ENCODE measurements around the gene FXYD4. TPM values are rescaled to one million over a fixed set of nuclear protein-coding genes. Genes with fewer than 3 reads are reported as not detected.

FXYD4 gene
- polyA plus RNA-seq, 1 donor (not counting 4 experiments of a cell fraction or from before 2014, with no cell fraction given) = not detected

- no peaks in the 10 kb centered on the region for H3K9me1 ChIP-seq (ENCODE audit: control insufficient read depth, extremely low read depth, insufficient read depth, low read length)
- peaks cover 6% of the 10 kb centered on the region for H3K27me3 ChIP-seq (ENCODE audit: control insufficient read depth, extremely low read depth, insufficient read depth, low read length)
- H2AFZ ChIP-seq (ENCODE audit: control insufficient read depth, low read length) = peak overlapping the region; percentile 49
- no peaks in the 10 kb centered on the region for H3K4me1 ChIP-seq (ENCODE audit: control insufficient read depth, extremely low read depth, insufficient read depth, low read length)
- H3K4me3 ChIP-seq (ENCODE audit: control insufficient read depth in 2 of 3, extremely low read depth in 1 of 3, insufficient read depth in 2 of 3, low read depth in 1 of 3, low read length in 3 of 3) = peak overlapping the region in 2 of 3 experiments; percentile 10 to 34
- no peaks in the 10 kb centered on the region for H3K9me3 ChIP-seq (ENCODE audit: control insufficient read depth, low read depth, low read length)
- no peak overlapping the region for H3K27ac ChIP-seq (ENCODE audit: control insufficient read depth, insufficient read depth, low read length)
- H3K36me3 ChIP-seq (ENCODE audit: control insufficient read depth in 2 of 2, extremely low read depth in 1 of 2, insufficient read depth in 2 of 2, low read length in 2 of 2) = no peaks in the 10 kb centered on the region
- H4K20me1 ChIP-seq (ENCODE audit: control insufficient read depth, extremely low read depth, insufficient read depth, low read length) = no peaks in the 10 kb centered on the region
- FAIRE-seq (no peak), DNase-seq (ENCODE audit: low read depth, low spot score) (peak; percentile 26)
- no peaks in the 10 kb centered on the region for H3K79me2 ChIP-seq (ENCODE audit: control insufficient read depth, insufficient read depth, low read length)
- H3K9ac ChIP-seq (ENCODE audit: control insufficient read depth, extremely low read depth, insufficient read depth, low read length) = no peak overlapping the region
- TF ChIP-seq EZH2 (IDR thresholded peaks at IDR 0.05; ENCODE audit: low read length) = no peak
- TF ChIP-seq, protein P1, sequence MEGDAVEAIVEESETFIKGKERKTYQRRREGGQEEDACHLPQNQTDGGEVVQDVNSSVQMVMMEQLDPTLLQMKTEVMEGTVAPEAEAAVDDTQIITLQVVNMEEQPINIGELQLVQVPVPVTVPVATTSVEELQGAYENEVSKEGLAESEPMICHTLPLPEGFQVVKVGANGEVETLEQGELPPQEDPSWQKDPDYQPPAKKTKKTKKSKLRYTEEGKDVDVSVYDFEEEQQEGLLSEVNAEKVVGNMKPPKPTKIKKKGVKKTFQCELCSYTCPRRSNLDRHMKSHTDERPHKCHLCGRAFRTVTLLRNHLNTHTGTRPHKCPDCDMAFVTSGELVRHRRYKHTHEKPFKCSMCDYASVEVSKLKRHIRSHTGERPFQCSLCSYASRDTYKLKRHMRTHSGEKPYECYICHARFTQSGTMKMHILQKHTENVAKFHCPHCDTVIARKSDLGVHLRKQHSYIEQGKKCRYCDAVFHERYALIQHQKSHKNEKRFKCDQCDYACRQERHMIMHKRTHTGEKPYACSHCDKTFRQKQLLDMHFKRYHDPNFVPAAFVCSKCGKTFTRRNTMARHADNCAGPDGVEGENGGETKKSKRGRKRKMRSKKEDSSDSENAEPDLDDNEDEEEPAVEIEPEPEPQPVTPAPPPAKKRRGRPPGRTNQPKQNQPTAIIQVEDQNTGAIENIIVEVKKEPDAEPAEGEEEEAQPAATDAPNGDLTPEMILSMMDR (optimal IDR thresholded peaks at IDR 0.05 in 1 of 3, IDR thresholded peaks at IDR 0.05 in 1 of 3, conservative IDR thresholded peaks at IDR 0.05 in 1 of 3; ENCODE audit: extremely low read depth in 1 of 3, insufficient read depth in 2 of 3, low read length in 3 of 3) = no peak
- dilution Hi-C loops (cut with MboI; ENCODE audit: extremely low pct_ligation_motif_present, low sequenced_read_pairs) = no loop called here
- peak overlapping the region; percentile 35 for H3K4me2 ChIP-seq (ENCODE audit: control insufficient read depth, extremely low read depth, insufficient read depth, low read depth, low read length)
Observed at GRCh38 chr10:43322769-43323168, 48.7 kb upstream of the FXYD4 start.

DNA sequence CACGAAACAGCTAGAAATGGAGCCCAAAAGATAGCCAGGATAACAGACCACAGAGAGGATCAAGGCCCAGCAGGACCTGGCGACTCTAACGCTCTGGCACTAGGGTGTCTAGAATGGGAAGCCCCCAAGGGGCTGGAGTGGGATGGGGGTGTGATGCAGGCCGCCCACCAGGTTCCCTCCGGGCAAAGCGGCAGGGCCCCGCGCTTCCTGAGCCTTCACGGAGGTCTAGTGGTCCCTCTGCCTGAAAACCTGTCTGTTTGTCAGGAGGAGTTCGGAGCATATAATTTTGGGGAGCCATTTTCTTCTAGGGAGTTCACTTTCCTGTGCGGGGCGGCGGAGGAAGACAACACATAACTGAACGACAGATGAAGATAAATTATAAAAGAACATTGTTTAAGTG is 48.2 kb upstream of the FXYD4 start:
- peak overlapping the region; percentile 49 for H2AFZ ChIP-seq (ENCODE audit: control insufficient read depth, low read length)
- H3K4me2 ChIP-seq (ENCODE audit: control insufficient read depth, extremely low read depth, insufficient read depth, low read depth, low read length) = peak overlapping the region; percentile 35
- H3K4me3 ChIP-seq (ENCODE audit: control insufficient read depth in 2 of 3, extremely low read depth in 1 of 3, insufficient read depth in 2 of 3, low read depth in 1 of 3, low read length in 3 of 3) = no peak overlapping the region

More for the DNA sequence above, 48.2 kb upstream of the FXYD4 start:
- H3K36me3 ChIP-seq (ENCODE audit: control insufficient read depth in 2 of 2, extremely low read depth in 1 of 2, insufficient read depth in 2 of 2, low read length in 2 of 2) = no peaks in the 10 kb centered on the region
- H4K20me1 ChIP-seq (ENCODE audit: control insufficient read depth, extremely low read depth, insufficient read depth, low read length) = no peaks in the 10 kb centered on the region
- H3K4me1 ChIP-seq (ENCODE audit: control insufficient read depth, extremely low read depth, insufficient read depth, low read length) = no peaks in the 10 kb centered on the region
- dilution Hi-C loops (cut with MboI; ENCODE audit: extremely low pct_ligation_motif_present, low sequenced_read_pairs) = no loop called here
- no peaks in the 10 kb centered on the region for H3K9me3 ChIP-seq (ENCODE audit: control insufficient read depth, low read depth, low read length)
- H3K79me2 ChIP-seq (ENCODE audit: control insufficient read depth, insufficient read depth, low read length) = no peaks in the 10 kb centered on the region
- no peak overlapping the region for H3K9ac ChIP-seq (ENCODE audit: control insufficient read depth, extremely low read depth, insufficient read depth, low read length)
- no peaks in the 10 kb centered on the region for H3K9me1 ChIP-seq (ENCODE audit: control insufficient read depth, extremely low read depth, insufficient read depth, low read length)
- H3K27ac ChIP-seq (ENCODE audit: control insufficient read depth, insufficient read depth, low read length) = no peak overlapping the region
- H3K27me3 ChIP-seq (ENCODE audit: control insufficient read depth, extremely low read depth, insufficient read depth, low read length) = peaks cover 6% of the 10 kb centered on the region
- FAIRE-seq (no peak), DNase-seq (ENCODE audit: low read depth, low spot score) (no peak)
- no peak for TF ChIP-seq EZH2 (IDR thresholded peaks at IDR 0.05; ENCODE audit: low read length)
- TF ChIP-seq, protein P1 (optimal IDR thresholded peaks at IDR 0.05 in 1 of 3, IDR thresholded peaks at IDR 0.05 in 1 of 3, conservative IDR thresholded peaks at IDR 0.05 in 1 of 3; ENCODE audit: extremely low read depth in 1 of 3, insufficient read depth in 2 of 3, low read length in 3 of 3) = no peak
